ENCODE data around the gene HS3ST4.

DNA sequence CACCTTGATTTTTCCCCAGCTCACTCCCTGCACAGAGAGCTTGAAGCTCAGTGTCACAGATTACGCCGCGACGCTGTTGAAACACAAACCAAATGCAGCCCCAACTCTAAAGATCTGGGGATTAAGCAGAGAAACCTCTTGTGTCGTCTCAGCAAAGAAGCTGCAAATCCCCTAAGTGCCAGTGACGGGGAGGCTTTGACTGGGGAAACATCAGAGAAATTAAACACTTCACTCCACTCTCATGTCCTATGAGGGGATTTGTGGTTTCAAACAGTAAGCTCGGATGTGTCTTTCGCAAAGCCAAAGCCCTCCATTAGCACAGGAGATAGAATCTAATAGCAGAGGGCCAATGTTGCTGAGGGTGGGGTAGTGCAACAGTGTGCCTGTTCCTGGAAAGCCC is 233.7 kb downstream of the HS3ST4 start:
- TF ChIP-seq EZH2 (IDR thresholded peaks at IDR 0.05; ENCODE audit: insufficient read depth, poor library complexity, severe bottlenecking) (no peak), EZH2phosphoT487 (IDR thresholded peaks at IDR 0.05; ENCODE audit: insufficient read depth, low read depth) (no peak)
